ENCODE measurements around the gene KLB.

DNA sequence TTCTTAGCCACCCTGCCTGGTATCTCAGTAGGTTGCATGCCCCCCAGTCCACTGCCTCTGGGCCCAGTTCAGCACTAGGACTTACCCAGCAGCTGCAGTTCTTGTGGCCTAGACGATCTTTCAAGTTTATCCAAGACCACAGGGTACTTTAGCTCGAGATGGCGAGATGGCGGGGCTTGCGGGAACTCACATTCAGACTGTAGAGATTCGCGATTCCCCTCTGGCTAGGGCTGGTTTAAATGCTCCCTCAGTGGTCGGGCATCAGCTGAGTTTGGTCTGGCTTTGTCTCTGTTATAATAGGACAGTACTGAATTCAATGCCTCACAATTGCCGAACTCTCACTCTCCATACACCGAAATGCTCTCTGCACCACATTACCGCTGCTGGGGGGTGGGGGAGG, 22.2 kb upstream of the KLB start:
- TF ChIP-seq, protein P1, sequence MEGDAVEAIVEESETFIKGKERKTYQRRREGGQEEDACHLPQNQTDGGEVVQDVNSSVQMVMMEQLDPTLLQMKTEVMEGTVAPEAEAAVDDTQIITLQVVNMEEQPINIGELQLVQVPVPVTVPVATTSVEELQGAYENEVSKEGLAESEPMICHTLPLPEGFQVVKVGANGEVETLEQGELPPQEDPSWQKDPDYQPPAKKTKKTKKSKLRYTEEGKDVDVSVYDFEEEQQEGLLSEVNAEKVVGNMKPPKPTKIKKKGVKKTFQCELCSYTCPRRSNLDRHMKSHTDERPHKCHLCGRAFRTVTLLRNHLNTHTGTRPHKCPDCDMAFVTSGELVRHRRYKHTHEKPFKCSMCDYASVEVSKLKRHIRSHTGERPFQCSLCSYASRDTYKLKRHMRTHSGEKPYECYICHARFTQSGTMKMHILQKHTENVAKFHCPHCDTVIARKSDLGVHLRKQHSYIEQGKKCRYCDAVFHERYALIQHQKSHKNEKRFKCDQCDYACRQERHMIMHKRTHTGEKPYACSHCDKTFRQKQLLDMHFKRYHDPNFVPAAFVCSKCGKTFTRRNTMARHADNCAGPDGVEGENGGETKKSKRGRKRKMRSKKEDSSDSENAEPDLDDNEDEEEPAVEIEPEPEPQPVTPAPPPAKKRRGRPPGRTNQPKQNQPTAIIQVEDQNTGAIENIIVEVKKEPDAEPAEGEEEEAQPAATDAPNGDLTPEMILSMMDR (conservative IDR thresholded peaks at IDR 0.05; ENCODE audit: low read depth, low read length), result no peak
- no peak for TF ChIP-seq FOS (IDR thresholded peaks at IDR 0.05; ENCODE audit: low read depth, low read length)
- TF ChIP-seq, protein P2, sequence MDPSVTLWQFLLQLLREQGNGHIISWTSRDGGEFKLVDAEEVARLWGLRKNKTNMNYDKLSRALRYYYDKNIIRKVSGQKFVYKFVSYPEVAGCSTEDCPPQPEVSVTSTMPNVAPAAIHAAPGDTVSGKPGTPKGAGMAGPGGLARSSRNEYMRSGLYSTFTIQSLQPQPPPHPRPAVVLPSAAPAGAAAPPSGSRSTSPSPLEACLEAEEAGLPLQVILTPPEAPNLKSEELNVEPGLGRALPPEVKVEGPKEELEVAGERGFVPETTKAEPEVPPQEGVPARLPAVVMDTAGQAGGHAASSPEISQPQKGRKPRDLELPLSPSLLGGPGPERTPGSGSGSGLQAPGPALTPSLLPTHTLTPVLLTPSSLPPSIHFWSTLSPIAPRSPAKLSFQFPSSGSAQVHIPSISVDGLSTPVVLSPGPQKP (IDR thresholded peaks at IDR 0.05; ENCODE audit: borderline replicate concordance, low read depth, low read length), result no peak
- no peak for TF ChIP-seq POLR2A (IDR thresholded peaks at IDR 0.05; ENCODE audit: low read depth, low read length)
- TF ChIP-seq, protein P3, sequence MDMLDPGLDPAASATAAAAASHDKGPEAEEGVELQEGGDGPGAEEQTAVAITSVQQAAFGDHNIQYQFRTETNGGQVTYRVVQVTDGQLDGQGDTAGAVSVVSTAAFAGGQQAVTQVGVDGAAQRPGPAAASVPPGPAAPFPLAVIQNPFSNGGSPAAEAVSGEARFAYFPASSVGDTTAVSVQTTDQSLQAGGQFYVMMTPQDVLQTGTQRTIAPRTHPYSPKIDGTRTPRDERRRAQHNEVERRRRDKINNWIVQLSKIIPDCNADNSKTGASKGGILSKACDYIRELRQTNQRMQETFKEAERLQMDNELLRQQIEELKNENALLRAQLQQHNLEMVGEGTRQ (IDR thresholded peaks at IDR 0.05; ENCODE audit: low read depth, low read length), result no peak
- no peak for TF ChIP-seq CEBPB (IDR thresholded peaks at IDR 0.05; ENCODE audit: low read depth, low read length)
- no peak for TF ChIP-seq MAZ (IDR thresholded peaks at IDR 0.05; ENCODE audit: borderline replicate concordance, low read depth, low read length)
- no peak for TF ChIP-seq MXI1 (IDR thresholded peaks at IDR 0.05; ENCODE audit: borderline replicate concordance, low read depth, low read length)
- TF ChIP-seq BHLHE40 (IDR thresholded peaks at IDR 0.05; ENCODE audit: low read depth, low read length), result no peak
- no peak for TF ChIP-seq RCOR1 (IDR thresholded peaks at IDR 0.05; ENCODE audit: insufficient replicate concordance, low read length)
- TF ChIP-seq RAD21 (IDR thresholded peaks at IDR 0.05; ENCODE audit: low read length), result no peak
- no peak for TF ChIP-seq NFE2L2 (IDR thresholded peaks at IDR 0.05; ENCODE audit: low read depth, low read length)
- no peak for TF ChIP-seq RFX5 (IDR thresholded peaks at IDR 0.05; ENCODE audit: low read depth, low read length)
